NCI-H446 treated with DMSO at 0.1 percent for 48 hours (cell line): ENCODE data around the gene AGTRAP.

Source experiments
- DNase-seq: peaks from one replicate; lab custom pipeline; 2025; lab: John Stamatoyannopoulos, UW

Gene AGTRAP

DNA sequence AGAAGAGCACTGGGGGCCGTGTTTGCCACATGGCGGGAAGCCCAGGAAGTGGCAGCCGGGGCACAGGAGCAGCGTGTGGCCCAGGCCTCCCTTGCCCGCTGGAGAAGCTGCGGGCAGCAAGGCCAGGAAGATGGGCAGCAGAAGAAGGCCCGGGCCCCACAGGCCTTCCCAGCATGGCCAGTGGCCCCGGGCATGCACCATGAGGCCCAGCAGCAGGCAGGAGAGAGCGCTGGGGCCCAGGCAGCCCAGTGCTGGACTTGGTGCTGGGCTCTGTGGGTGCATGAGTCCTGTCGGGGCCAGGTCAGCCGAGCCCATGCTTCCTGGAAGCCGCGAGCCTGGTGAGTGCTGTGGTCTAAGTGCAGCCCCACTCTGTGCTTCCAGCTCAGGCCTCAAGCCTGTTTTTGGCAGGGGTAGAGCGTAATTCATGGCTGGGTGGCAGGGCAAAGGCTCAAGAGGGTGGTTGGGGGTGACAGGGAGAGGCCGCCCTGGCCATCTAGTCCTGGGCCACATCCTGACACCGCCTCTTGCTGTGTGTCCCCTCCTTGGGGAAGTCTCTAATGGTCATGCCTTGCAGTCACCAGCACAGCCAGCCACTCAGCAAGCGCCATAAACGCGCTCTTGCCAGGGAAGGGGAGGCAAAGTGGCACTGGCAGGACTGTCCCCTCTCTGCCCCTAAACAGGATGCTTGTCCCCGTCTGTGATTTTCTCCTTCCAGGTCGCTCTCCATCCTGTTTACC, 48.5 kb downstream of the AGTRAP start:
- no peak for DNase-seq

- DNase-seq, result no peak
Measured at GRCh38 chr1:11784993-11785769, 49.2 kb downstream of the AGTRAP start.

GRCh38 chr1:11786168-11786567, 50.2 kb downstream of the AGTRAP start:
- no peak for DNase-seq

DNA sequence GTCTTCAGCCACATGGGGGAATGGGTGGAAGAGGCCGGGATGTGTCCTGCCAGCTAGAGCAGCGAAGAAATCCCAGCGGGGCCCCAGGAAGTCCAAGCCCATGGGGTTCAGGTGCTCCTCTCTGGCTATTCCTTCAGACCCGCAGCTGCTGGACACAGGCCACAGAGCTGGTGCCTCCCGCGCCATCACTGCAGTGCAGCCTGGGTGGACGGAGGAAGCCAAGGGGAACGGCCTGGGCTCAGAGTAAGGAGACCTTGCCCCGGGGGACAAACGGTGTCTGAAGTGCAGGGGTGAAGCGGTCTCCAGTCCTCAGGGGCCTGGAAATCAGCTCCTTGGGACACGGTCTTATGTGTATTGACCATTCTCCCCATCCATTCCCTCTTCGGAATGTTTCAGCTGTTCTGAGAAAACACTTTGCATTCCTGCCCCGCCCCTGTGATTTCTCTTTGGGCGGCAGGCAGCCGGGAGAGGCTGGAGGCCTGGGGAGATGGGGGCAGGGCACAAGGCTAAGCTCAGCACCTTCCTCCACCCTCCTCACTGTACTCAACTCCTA, 51.4 kb downstream of the AGTRAP start:
- no peak for DNase-seq

DNA sequence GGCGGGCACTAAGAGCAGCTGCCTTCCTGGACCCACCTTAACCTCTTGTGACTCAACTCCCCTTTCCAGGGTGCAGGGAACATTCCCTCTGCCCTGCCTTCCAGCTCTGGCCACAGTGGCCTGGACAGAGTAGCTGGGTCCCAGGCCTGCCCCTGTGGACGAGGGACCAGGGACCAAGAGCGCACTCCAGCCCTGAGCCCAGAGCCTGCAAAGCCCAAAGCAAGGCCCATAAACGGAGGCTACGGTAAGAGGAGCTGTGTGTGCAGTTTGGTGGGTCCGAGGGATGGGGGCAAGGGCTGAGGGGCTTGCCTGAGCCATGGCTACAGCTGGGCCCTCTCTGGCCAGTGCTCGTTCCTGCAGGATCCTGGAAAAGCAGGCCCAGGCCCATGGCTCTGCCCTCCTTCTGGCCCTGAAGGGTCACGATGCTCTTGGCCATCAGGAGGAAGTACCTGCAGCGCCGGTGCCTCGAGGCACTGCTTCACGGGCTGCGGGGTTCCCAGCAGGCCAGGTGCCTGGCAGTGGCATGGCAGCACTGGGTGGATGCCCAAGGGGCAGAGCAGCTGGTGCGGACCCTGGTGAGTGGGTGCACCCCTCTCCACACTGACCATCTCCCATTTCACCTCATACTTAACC, 52.0 kb downstream of the AGTRAP start:
- no peak for DNase-seq

DNA sequence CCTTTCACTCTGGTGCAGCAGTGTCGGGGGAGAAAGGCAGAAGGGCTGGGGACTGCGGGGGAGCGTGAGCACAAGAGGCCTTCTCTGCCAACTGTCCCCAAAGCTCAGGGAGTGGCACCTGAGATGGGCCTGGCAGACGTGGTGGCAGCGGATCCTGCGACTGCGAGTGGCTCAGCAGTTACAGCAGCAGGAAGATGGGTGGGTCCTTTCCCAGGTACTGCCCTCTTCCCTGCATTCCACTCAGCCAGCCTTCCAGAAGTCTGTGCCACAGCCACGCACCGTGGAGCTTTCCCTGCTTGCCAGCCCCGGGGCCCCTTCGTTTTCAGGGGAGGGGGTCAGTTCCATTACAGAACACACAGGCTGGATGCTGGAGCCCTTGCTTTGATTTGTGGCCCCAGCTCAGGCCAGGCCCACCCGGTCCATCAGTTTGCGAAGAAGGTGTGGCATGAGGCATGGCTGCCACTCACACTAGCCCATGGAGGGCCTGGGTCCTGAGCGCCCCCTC, 52.7 kb downstream of the AGTRAP start:
- no peak for DNase-seq

GRCh38 chr1:11789126-11790067, 53.5 kb downstream of the AGTRAP start:
- no peak for DNase-seq

DNA sequence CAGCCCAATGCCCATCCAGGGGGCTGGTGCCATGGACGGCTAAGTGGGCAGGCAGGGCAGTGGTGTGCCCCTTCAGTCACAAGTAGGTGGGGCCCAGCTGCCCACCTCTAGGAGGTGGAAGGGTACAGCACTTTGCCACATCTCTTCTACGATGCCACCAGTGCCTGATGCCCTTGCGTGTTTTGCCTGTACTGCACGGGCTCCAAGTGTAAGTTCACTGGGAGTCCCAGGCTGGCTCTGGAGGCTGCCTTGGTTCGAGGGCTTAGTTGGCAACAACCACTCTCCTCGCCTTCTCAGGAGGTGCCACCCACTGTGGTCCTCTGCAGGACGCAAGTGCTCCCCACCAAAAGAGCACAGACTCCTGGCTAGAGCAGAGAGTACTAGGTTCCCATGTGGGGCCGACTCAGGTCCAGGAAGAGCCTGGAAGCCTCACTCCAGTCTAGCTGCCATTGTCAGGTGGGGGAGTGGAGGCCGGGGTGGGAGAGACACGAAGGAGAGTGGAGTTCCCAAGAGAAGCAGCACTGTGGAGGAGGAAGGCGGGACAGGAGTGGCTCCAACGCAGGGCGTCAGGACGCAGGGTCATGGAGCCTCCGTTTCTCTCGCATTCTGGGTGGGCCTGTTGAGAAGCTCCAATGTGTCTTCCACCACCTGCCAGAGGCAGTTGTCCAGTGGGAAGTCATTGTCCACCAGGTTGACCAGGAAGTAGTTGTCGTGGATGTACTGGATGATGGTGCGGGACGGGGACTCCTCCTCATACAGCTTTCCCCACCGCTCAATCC, 54.4 kb downstream of the AGTRAP start:
- no peak for DNase-seq

GRCh38 chr1:11790880-11791715, 55.2 kb downstream of the AGTRAP start:
- DNase-seq, result no peak

GRCh38 chr1:11792106-11792505, 56.2 kb downstream of the AGTRAP start:
- no peak for DNase-seq

DNA sequence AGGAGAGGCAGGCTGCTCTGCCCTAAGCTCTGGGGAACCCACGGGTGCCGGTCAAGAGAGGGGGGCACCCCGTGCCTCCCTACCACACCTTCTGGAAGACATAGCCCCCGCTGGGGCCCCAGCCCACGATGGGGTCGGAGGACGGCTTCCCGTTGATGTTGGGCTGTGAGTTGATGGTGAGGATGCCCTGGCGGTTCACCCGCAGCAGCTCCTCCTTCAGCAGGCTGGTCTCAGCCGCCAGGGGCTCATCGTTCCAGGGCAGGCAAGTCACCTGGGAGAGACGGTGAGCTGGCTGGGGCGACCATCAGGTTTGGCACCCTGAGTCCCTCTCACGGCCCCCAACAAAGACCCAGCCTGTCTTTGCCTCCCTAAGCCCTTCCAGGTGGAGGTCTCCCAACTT, 57.9 kb downstream of the AGTRAP start:
- DNase-seq, result no peak

- DNase-seq, result no peak
Measured at GRCh38 chr1:11794446-11795237, 58.7 kb downstream of the AGTRAP start.

DNA sequence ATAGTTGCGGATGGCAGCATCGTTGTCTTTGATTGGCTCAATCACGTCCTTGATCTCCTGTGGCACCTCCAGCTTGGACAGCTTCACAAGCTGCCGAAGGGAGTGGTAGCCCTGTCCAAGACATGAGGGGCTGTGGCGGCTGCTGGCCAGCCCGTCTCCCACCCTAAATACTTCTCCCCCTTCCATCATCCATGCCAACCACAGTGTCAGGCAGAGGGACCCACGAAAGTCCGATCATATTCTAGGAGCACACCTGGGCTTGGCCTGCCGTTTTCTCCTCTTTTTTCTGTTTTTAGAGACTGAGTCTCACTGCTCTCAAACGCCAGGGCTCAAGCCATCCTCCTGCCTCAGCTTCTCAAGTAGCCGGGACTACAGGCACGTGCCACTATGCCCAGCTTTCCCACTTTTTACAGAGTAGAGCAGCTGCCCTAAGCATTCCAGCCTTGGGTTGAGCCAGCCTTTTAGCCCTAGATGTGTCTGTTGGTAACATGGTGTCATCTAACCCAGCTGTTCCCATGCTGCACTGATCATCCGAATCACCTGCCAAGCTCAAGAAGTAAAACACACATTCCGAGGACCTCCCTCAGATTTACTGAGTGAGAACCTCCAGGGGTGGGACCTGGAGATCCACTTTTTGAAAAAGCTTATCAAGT, 59.4 kb downstream of the AGTRAP start:
- DNase-seq, result no peak

DNA sequence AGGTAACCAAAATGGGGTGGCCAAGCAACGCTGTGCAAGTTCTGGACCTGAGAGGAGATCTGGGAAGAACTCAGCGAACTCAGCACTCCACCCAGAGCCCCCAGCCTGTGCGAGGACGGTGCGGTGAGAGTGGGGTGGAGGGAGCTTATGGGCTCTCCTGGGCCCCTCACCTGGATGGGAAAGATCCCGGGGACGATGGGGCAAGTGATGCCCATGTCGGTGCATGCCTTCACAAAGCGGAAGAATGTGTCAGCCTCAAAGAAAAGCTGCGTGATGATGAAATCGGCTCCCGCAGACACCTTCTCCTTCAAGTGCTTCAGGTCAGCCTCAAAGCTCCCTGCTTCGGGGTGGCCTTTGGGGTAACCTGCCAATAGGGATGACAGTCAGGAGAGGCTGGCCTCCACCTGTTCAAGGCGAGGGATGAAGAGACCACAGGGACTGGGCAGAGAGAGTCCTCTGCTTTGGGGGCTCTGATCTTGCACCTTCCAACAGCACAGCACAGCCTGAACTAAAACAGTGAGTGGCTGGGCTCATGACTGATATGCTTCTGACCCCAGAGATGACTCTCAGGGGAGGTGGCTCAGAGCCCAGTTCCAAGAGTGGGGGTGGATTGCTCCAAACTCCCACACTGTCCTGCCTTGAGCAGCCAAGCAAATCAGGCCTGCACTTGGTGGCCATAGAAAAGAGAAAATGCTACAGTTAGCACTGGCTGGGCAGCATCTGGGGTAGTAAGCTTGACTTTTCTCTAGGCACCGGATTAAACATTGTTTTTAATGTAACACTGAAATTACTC, 60.3 kb downstream of the AGTRAP start:
- no peak for DNase-seq

DNA sequence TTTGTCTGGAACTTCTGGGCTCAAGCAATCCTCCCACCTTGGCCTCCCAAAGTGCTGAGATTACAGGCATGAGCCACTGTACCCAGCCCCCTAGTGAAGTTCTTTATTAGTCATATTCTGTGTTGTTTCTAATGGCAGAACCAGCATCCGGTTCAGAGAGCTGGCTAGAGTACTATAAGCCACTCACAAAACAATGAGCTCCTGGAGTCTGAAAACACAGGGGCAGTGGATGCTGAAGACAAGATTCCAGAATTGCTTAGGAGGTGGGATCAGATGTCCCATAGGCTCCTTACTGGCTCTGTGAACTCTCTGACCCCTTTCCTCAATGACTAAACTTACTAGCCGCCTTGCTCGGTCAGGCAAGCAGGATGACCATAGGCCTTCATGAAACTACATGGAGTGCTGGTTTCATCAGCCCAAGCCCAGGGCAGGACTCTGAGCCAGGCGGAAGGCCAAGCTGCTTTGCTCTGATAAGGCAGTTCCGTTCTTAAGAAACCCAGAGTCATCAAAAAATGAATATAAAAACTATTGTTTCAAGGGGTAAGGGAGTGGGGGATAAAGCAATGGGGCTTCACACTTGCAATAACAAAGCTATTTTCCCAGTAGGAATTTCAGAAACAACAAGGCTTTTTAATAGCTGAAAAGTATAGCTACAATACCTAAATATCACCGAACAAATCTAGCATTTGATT, 61.7 kb downstream of the AGTRAP start:
- DNase-seq, result no peak

GRCh38 chr1:11799099-11799498, 63.2 kb downstream of the AGTRAP start:
- no peak for DNase-seq

- DNase-seq, result no peak
Measured at GRCh38 chr1:11799896-11800295, 64.0 kb downstream of the AGTRAP start.
